Stimulated activated naive CD4-positive, alpha-beta T cell treated with Interleukin-2 at 50 U/mL for 16 hours (primary cell): Measurements from ENCODE around the gene SHISA6.
"Not testable (repeated sequence)": the region's sequence is repeated elsewhere in the genome, so short reads cannot be mapped to it uniquely, and the experiment has no call there.

Experiments used
- DNase-seq: peaks from one replicate; lab custom pipeline; 2025; lab: John Stamatoyannopoulos, UW

SHISA6 gene

DNA sequence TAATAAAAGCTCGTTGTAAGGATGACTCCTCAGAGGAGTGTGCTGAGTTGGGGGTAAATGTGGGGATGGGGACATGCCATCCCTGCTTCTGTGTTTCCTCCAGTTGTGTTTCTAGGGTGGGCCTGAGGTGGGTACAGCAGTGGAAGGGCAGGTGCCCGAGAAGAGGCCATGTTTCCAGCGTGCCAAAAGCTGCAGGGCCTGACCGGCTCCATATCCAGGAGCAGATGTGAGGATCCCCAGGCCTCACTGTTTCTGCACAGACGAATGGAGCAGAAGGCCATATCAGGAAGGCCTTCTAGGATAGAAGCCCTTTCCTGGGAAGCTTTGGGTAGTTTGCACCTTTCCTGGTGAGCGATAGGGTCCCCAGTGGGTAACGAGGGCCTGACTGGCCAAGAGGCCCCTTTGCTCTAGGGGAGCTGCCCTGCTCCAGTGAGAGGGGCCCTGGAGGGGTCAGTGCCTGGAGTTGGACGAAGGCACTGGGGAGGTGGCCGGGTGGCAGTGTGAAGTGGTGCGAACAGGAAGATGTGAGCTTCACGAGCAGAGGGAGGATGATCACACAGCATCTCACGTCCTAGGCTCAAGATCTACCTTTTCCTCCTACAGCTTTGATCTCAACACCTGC is 62.9 kb downstream of the SHISA6 start:
- DNase-seq, result no peak

DNA sequence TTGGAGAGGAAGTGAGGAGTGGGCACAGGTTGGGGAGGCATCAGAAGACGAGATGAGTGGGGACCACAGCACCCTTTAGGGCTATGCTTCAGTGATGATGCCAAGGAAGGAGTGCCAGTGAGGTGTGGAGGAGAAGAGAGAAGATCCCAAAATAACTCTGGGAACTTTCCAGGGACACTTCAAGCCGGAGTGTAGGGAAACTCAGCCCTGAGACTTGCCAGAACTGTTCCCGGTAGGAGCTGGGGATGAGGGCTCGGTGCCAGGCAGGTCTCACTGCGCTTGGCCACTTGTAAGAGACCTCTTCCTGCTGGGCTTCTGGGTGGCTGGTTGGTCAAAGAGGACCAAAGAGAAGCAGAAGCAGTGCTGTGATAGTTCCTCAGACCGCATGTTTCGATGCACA is 63.6 kb downstream of the SHISA6 start:
- no peak for DNase-seq

DNA sequence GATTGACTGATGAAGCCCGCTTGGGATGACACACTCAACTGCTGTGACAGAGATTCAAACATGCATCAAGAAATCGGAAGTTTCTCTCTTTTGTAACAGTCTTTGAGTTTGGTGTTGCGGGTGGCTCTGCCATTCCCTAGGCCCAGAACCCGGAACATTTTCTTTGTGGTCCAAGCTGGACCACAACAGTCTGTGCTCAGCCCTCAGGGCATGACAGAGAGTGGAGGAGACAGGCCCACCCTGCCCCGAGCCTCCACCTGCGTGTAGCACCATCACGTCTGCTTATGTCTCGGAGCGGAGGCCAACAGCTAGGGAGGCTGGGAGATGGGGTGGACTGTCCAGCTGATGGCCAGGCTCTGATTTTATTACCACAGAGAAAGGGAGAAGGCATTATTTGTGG is 64.5 kb downstream of the SHISA6 start:
- no peak for DNase-seq

DNA sequence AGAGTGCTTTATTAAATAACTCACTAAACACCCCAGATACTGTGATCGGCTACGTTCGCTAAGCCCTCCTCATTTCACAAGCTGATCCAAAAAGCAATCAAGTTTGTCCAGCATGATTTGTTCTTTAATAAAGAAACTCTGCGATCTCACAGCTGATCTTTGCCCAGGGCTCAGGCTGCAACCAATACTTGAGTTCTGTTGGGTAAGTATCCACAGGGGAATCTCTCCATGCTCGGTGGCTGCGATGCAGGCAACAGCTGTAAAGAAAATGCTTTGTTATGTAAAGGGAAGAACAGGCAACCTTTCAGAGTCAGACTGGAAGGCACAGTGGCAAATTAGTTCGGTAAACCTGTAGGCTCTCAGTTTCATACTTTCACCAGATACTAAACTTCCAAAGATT is 67.5 kb downstream of the SHISA6 start:
- no peak for DNase-seq

DNA sequence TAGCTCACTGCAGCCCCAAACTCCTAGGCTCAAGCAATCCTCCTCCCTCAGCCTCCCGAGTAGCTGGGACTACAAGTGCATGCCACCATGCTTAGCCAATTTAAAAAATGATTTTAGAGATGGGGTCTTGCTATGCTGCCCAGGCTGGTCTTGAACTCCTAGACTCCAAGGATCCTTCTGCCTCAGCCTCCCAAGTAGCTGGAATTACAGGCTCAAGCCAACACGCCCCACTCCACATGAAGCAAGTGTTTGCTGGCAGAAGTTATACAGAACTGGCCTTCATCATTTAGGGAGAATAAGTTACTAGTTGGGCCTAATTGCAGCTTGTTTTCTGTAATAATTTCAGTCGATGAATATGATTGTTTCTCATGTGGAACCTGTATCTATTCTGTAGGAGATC is 68.0 kb downstream of the SHISA6 start:
- no peak for DNase-seq

DNA sequence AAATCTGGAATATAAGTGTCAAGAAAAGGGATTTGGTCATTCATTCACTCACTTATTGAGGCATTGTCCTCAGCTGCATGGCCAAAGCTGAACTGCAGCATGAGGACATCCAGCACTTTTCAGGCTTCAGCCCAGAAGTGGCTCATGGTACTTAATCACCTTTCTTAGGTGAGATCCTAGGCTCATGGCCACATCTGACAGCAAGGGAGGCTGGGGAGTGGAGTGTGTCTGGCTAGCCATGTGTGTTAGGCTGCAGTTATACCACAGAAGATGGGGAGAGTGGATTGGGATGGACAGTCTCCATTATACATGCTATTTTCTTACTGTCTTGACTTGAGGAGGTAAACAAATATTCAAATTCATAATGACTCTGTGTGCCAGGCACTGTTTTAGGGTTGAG is 68.8 kb downstream of the SHISA6 start:
- no peak for DNase-seq

DNA sequence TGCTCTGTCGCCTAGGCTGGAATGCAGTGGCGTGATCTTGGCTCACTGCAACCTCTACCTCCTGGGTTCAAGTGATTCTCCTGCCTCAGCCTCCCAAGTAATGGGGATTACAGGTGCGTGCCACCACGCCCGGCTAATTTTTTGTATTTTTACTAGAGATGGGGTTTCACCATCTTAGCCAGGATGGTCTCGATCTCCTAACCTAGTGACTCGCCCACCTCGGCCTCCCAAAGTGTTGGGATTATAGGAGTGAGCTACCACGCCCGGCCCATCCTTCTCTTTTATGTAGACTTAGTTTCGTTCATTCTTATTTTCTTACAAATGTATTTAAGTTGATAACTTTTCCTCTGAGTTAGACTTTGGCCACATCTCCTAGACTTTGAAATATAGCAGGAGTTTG is 75.4 kb downstream of the SHISA6 start:
- not testable (repeated sequence) for DNase-seq

DNA sequence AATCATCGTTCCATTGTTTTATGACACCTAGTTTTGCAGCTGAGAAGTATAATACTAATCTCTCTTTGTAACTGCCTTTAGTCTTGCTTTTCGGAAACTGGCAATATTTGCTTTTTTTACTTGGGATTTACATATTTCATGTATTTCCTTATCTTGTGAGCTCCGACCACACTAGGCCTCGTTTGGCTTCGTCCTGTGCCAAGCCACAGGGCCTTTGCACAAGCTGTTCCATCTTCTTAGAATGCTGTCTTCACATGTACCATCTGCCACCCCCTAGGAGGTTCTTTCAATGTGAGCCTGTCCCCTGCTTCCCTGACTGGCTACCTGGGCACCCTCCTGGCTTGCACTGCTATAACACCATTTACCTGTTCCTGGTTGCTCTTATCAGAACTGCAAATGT is 77.2 kb downstream of the SHISA6 start:
- DNase-seq, result no peak

DNA sequence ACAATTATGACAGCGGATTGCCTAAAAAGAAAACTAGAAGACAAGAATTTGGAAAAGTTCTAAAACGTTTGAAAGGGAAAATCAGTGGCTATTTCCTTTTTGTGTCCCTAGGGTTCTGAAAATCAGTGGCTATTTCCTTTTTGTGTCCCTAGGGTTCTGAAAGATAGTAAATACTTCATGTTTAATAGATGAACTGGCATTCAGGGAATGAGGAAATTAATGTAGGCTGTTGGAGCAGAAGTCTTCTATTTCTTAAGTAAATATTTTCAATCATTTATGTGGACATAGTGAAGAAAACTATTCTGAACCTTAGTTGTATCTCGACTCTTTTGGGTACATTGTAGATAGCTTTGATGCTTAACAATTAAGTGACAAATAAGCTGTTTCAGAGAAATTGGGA is 78.9 kb downstream of the SHISA6 start:
- no peak for DNase-seq

DNA sequence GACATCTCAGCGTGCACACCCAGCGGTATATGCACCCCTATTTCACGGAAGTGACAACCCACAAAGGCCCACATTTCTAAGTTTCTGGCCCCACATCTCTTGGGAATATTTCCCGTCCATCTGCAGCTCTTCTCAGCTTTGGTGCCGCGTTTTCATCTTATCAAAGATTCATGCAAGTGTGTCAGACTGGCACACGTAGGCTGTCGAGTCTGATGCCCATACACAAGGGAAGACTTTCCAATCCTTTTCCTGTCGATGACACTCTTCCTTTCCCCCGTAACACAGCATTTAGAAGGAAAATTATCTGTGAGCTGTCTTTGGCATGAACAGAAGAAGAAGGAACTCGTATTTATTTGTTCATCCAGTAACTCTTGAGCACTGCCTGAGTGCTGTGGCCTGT is 83.0 kb downstream of the SHISA6 start:
- no peak for DNase-seq

DNA sequence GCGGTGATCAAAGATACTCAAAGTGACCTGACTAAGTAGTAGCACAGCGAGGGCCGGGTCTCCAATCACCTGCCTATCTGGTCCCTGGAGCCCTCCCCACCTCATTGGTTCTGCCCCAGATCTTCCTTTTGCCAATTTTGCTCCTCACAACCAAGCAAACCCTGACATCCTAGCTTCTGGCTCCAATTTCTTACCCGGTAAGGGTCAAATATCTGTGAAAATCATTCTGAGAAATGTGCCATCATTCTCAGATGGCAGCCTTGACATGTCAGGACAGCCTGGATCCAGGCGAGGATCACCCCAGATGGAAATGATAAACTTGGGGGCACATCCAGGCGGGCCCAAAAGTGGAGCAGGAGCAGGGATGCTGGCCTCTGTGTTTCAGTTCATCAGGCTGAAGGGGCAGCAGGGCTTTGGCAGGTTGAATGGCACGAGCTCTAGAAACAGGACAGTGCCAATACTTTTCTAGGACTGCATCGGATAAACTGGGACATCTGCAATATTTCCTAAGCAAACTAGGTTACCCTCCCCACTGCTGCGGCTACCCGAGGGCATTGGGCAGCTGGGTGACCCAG is 83.9 kb downstream of the SHISA6 start:
- no peak for DNase-seq

DNA sequence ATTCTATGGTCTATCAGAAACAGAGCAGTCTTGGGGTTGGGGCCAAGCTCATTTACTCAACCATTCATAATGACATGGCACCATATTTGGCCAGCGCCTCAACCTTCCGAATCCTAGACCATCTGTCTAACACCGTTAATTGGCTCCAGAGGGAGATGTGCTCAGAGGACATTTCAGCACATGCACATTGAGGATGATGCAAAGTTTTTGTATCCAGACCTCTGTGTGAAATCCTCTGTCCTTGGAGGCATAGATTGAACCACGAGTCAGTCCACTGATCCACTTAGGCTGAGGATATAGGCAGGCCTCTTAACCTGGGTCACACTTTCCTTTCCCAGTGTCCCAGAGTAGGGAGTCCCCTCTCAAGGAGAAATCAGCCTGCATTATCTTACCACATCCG is 85.5 kb downstream of the SHISA6 start:
- DNase-seq, result no peak

DNA sequence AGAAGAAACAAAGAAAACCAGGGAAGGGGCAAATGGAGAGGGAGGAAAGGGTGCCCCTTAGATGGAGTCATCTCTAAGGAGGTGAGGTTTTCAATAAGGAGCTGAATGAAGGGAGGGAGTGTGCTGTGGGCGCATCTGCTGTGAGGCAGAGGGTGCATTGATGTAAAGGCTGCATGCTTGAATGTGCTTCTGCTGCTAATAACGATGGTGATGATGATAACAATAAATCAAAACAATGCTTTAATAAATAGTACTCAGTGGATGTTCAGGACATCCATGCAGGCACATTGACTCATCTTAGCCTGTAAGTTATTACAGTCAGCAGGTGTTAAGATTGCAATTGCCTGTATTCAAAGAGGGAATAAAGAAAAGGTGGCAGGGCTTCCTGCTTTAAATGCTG is 87.8 kb downstream of the SHISA6 start:
- no peak for DNase-seq

DNA sequence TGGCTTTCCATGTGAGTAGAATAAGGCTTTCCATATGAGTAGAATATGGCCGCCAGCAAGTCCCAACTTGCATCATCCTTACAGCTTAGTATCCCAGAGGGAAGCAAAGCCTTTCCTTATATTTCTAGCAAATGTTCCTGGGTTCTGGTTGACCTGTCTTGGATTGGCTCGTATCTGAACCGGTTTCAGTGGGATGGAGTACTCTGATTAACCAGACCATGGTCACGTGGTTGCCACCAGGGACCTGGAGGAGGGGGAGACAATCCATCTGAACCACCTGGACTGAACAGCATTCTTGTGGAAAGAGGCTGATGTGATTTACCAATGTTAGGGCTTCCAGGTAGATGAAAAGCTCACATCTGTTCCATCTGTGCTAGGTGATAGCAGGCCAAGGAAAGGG is 89.0 kb downstream of the SHISA6 start:
- no peak for DNase-seq

DNA sequence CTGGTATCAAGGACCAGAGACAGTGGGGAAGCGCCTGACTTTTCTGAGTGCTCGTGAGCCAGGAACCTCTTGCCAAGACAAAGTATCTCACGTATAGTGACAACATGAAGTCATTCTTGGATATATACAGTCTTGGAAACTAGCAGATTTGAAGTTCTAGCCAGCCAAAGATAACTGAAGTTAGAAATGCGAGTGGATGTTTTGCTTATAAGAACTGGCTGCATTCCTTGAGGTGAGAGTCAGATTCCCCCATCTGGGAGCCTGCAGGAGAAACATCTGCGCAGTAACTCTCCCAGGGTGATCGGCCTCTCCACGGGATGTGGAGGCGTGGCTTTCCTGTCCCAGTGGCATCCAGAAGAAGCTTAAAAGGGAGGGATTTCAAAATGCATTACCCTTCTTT is 89.8 kb downstream of the SHISA6 start:
- DNase-seq, result no peak

DNA sequence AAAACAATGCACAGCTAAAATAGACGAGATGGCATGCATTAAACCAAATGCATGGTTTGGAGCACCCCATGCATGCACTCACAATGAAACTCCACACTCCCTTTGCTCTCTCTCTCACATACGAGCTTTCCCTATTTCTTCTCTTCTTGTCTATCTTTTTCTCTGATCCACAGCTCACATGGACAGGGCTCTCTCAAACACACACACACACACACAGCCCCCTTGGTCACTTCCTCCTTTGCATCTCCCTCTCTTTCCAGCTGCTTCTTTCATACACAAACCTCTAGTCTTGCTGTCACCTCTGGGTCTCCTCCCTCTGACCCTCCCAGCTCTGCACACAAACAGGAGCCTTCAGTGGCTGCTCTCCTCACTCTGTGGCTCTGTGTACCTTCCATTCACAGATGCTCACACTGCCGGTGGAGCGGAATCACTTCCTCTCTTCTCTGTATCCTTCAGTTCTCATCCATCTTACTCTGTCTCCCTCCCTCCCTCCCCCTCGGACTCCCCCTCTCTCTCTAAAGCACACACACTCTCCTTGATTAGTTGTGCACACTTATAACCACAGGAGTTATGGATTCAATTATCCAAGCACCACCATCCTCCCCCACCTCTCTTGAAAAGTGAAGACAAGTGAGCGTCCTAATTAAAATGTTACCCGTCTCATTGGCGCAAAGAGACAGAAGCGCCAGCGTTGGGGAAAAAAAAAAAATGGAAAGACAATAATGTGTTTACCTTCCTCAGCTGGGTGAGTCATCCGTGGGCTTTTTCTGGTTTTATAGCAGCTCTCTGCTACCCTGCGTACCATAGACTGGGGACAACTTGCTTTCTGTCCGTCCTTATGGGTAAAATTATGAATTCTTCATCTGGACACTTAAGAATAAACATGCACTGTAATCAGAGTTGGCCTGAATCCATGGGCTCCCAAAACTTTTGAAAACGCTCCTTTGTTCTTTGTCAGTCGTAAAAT is 90.8 kb downstream of the SHISA6 start:
- no peak for DNase-seq

DNA sequence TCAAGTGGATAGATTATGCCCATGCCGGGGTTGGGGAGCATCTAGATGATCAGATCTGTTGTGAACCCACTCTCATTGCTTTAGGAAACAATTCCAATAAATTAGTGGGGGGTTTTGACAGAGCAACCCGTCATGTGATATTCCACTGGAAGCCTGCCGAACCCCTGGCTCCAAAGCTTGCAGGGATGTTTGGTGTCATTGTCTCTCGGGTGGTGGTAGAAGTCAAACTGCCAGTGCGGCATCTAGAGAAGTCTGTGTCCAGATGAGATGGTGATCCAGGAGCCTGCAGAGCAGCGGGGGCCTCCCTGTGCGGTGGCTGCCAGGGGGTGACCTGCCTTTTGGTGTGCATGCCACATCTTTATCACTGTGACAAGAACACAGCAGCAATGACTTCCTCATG is 91.7 kb downstream of the SHISA6 start:
- no peak for DNase-seq

DNA sequence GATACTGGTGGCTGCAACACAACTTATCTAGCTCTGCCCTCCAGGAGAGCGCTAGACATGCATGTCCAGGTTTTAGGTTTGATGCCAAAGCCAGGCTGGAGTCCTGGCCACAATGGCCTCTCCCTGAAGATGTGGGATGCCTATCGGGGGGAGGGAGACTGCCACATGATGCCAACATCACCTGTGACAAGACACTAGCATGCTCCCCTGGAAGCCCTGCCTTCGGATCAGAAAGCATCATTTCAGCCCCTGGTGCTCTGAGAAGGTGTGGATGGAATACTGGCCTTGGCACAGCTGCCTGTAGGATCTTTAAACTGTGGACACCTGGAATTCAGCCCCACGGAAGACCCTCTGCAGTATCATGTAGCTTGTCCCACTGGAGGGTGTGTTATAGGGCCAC is 93.5 kb downstream of the SHISA6 start:
- no peak for DNase-seq

DNA sequence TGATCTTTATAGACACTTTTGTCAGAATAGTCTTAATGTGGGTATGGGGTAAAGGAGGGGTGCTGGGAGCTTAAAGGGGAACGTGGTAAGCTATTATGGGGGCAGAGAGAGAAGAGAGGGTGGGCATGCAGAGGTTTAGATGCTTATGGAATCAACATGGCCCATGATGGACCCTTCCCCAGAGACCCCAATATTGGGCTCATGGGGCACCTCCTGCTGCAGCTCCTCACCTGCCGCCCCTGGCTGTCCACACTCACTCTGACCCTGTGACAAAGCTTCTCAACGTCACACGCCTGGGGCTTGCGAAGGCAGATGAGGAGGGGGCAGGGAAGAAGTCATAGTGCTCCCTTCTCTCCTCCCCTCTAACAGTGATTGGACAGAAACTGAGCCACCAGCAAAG is 95.3 kb downstream of the SHISA6 start:
- DNase-seq, result no peak

DNA sequence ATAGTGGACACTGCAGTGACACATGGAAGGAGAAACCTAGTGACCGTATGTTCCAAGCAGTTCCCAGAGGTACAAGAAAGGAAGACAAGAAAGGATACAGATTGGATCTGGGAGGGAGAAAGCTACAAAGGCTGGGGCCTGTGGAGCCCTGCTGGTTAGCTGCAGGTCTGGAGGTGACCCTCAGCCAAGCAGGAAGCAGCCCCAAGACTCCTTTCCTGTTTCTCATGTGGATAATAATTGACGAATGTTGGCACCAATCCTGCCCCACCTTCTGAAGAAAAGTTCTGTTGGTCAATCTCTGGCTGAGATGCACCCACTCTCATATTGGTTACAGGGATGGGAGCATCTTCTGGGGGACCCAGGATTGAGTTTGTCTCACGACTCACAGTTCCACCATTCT is 99.8 kb downstream of the SHISA6 start:
- DNase-seq, result no peak

DNA sequence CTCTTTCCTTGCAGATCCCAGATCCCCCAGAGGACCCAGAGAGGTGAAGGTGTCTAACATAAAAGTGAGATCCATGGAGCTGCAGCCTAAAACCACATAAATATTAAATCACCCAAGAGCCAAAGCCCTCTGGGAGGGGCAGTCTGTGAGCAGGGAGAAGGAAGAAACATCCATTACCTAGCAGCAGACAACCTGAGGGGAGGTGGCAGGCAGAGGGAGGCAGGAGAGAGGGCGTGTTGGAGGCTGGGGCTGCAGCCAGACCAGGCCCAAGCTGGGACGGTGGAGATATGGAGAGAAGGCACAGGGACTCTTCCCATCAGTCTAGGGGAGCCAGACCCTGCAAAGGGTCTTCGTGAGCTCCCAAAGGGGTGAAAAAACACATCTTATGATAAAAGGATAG is 101.1 kb downstream of the SHISA6 start:
- no peak for DNase-seq

DNA sequence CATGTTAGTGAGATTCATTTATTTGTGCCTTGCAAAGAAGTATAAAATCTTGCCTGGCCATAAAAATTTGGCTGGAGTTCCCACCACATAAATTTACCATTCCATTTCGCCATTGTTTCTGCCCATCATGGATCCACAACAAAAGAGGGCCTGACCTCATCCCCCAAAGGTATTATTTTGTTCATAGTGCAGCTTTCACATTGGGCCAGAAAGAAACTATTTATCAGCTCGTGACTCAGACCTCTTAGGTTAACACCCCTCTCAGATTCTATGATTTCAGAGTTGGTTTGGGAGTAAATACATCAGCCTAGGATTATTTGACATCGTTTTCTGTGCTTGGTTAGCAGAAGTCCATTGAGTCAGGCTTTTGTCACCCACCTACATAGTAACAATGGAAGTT is 108.1 kb downstream of the SHISA6 start:
- no peak for DNase-seq

DNA sequence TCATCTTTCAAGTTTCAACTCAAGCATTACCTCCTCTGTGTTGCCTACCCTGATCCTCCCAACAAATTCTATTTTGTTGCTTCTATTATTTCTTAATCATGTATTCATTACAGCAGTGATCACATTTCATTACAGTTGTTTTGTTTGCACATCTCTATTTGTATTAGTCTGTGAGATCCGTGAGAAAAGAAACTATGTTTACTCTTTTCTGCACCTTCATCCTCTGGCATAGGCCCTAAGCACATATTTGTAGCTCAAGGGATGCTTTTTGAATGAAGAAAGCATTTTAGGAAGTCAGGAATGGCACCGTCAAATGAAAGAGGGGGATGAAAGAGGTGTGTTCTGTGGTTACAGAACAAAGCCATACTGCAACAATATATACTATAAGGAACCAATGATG is 110.5 kb downstream of the SHISA6 start:
- DNase-seq, result no peak
